A673 (cell line): ENCODE measurements around the gene AFF2.

ENCODE experiments used
- CTCF ChIP-seq: fragments of 300-800, 200-600 bp; sonication (generic); conservative IDR thresholded peaks from 2 replicates; pipeline ENCODE4 v1.5.1; 2017; ENCODE audit warnings: low read depth, mild to moderate bottlenecking, antibody characterized with exemption, low read length, moderate library complexity, mixed read lengths
- EZH2 ChIP-seq: fragments of 200-600 bp; sonication (generic); IDR thresholded peaks from 2 replicates; pipeline ENCODE4 v1.6.1; 2017; ENCODE audit warnings: borderline replicate concordance, low read depth, mild to moderate bottlenecking, mixed read lengths, antibody characterized with exemption, low read length; ENCODE audit not compliant: poor library complexity, severe bottlenecking

- no peak for TF ChIP-seq CTCF
- no peak for TF ChIP-seq EZH2
Observed at GRCh38 chrX:148808833-148809232, 308.4 kb downstream of the AFF2 start.
